ENCODE data around the gene RALGAPA1. TPM values are rescaled to one million over a fixed set of nuclear protein-coding genes. Genes with fewer than 3 reads are reported as not detected.
A peak's percentile ranks its signal among the peaks of the same experiment; 100 is the strongest.

Gene RALGAPA1
- total RNA-seq, 4 donors from 2014 or later, result 81.9 to 113 (median 99.6) TPM

DNA sequence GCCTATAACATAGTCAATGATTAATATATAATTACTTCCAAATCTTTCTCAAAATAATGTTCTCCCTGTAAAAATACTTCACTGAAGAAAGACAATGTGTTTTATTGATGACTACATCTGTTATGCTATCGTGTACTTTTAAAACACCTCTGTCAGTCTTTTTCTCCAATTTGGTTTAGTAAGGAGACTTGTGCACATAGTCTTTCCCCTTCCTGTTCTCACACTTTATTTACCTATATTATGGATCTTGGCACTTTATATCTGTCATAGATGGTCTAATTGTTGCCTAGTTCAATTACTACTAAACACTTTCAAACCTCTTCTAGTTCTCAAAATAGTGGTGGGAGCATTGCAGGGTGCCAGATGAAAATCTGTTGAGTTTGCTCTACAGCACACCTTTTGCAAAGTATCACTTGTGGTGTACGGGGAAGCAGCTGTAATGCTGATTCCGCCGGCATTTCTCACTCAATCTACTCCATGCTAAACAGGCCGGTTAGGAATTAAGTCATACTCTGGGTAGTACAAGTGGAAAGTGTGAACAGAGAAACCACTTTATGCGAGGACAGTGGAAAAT lies 276.2 kb downstream of the RALGAPA1 start:
- H3K9me3 ChIP-seq, result no peaks in the 10 kb centered on the region
- H3K4me3 ChIP-seq, result peak overlapping the region in 2 of 4 donors; percentile 52 to 55
- peaks cover 0 to 31% (median 23%) of the 10 kb centered on the region in 4 donors for H3K4me1 ChIP-seq
- no peak for DNase-seq (ENCODE audit: low spot score in 2 of 2)
- no peak overlapping the region for H3K27ac ChIP-seq
- no peak for TF ChIP-seq EP300 (IDR thresholded peaks at IDR 0.05)
- no peak for TF ChIP-seq POLR2A (IDR thresholded peaks at IDR 0.05)
- no peak for TF ChIP-seq CTCF (IDR thresholded peaks at IDR 0.05)
- 13 to 16% methylated on average over 6 of the region's 6 CpGs for WGBS, 2 donors
- H3K36me3 ChIP-seq, result peaks cover 0 to 11% (median 0%) of the 10 kb centered on the region in 3 donors
- H3K27me3 ChIP-seq, result peaks cover 0 to 70% of the 10 kb centered on the region in 2 donors

- peaks cover 0 to 4% (median 0%) of the 10 kb centered on the region in 3 donors for H3K36me3 ChIP-seq
- DNase-seq (ENCODE audit: low spot score in 2 of 2), result no peak
- no peak overlapping the region for H3K4me3 ChIP-seq
- H3K4me1 ChIP-seq, result peaks cover 0 to 31% (median 23%) of the 10 kb centered on the region in 4 donors
- peaks cover 0 to 70% of the 10 kb centered on the region in 2 donors for H3K27me3 ChIP-seq
- no peak for TF ChIP-seq EP300 (IDR thresholded peaks at IDR 0.05)
- no peak for TF ChIP-seq CTCF (IDR thresholded peaks at IDR 0.05)
- TF ChIP-seq POLR2A (IDR thresholded peaks at IDR 0.05), result no peak
- H3K27ac ChIP-seq, result no peak overlapping the region
- 73 to 86% methylated on average over 1 of the region's 1 CpG for WGBS, 2 donors
- no peaks in the 10 kb centered on the region for H3K9me3 ChIP-seq
Observed at GRCh38 chr14:35531960-35532747, 276.9 kb downstream of the RALGAPA1 start.

DNA sequence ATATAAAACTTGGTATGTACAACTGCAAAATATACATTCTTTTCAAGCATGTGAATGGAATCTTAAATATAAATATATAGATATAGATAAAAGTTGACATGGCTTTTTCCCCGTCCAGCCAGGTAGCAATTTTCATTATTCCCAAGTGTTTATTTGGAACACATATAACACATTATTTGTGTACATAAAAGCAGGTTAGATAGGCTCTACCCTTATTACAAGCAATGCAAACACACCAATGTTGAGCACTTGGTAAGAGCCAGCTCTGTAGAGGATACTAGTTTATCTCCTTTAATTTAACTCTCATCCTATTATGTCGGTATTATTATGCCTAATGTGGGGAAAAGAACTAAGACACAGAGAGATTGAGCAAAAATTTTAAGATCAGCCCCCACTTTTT lies 282.1 kb downstream of the RALGAPA1 start:
- WGBS, 2 donors, result 83 to 94% methylated on average over 2 of the region's 2 CpGs
- Histone ChIP-seq H3K27me3 (peaks cover 0 to 27% of the 10 kb centered on the region in 2 donors), H3K4me3 (no peak overlapping the region), H3K9me3 (peaks cover 0 to 14% (median 0%) of the 10 kb centered on the region in 4 donors), H3K36me3 (no peaks in the 10 kb centered on the region), H3K4me1 (no peaks in the 10 kb centered on the region), H3K27ac (no peak overlapping the region)
- TF ChIP-seq POLR2A (IDR thresholded peaks at IDR 0.05), result no peak
- no peak for TF ChIP-seq CTCF (IDR thresholded peaks at IDR 0.05)
- TF ChIP-seq EP300 (IDR thresholded peaks at IDR 0.05), result no peak
- DNase-seq (ENCODE audit: low spot score in 2 of 2), result no peak

DNA sequence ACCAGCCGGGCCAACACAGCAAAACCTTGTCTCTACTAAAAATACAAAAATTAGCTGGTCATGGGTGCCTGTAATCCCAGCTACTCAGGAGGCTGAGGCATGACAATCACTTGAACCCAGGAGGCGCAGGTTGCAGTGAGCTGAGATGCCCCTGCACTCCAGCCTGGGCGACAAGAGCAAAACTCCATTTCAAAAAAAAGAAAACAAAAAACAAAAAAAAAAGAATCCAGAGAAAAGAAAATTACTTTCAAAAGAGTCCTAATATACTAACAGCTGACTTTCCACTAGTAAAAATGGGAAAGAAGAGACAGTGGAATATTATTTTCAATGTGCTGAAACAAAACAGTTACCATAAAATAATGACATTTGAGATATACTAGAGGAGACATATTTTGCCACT lies 283.4 kb downstream of the RALGAPA1 start:
- Histone ChIP-seq H3K27ac (no peak overlapping the region), H3K4me1 (no peaks in the 10 kb centered on the region), H3K36me3 (no peaks in the 10 kb centered on the region), H3K4me3 (no peak overlapping the region), H3K9me3 (peaks cover 0 to 14% (median 0%) of the 10 kb centered on the region in 4 donors), H3K27me3 (peaks cover 0 to 16% of the 10 kb centered on the region in 2 donors)
- WGBS, 2 donors, result 90 to 96% methylated on average over 3 of the region's 3 CpGs
- TF ChIP-seq EP300 (IDR thresholded peaks at IDR 0.05) (no peak), CTCF (IDR thresholded peaks at IDR 0.05) (no peak), POLR2A (IDR thresholded peaks at IDR 0.05) (no peak)
- DNase-seq (ENCODE audit: low spot score in 2 of 2), result no peak

DNA sequence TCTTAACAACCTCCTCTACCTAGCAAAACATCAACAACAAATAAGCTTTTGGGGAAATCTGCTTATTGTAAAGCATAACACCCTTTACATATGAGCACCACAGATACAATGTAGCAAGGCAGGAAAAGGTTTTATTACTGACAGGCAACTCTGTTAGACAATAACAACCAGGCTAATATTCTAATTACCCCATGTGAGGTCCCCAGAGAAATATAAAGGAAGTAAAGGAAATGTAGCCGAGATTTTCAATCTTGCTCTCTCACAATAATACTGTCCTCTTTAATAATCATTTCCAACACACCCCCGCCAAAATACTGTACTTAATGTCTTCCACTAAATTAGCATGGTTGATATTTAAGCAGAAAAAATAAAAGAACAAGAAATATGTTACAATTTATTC lies 289.1 kb downstream of the RALGAPA1 start:
- Histone ChIP-seq H3K4me3 (no peak overlapping the region), H3K27me3 (no peaks in the 10 kb centered on the region), H3K9me3 (peaks cover 0 to 5% (median 0%) of the 10 kb centered on the region in 4 donors), H3K36me3 (no peaks in the 10 kb centered on the region), H3K4me1 (no peaks in the 10 kb centered on the region), H3K27ac (no peak overlapping the region)
- DNase-seq (ENCODE audit: low spot score in 2 of 2), result no peak
- no peak for TF ChIP-seq POLR2A (IDR thresholded peaks at IDR 0.05)
- 40 to 52% methylated on average over 2 of the region's 2 CpGs for WGBS, 2 donors
